GM12892 (cell line): Measurements from ENCODE around the gene PDE3A.

Experiments
- POLR2A ChIP-seq: IDR thresholded peaks from 2 replicates; pipeline ENCODE4 v1.6.1; 2011; ENCODE audit warnings: low read depth, low read length, control low read depth
- POLR2AphosphoS5 ChIP-seq: IDR thresholded peaks from 2 replicates; pipeline ENCODE4 v1.6.1; 2011; ENCODE audit warnings: low read depth, low read length, control low read depth

DNA sequence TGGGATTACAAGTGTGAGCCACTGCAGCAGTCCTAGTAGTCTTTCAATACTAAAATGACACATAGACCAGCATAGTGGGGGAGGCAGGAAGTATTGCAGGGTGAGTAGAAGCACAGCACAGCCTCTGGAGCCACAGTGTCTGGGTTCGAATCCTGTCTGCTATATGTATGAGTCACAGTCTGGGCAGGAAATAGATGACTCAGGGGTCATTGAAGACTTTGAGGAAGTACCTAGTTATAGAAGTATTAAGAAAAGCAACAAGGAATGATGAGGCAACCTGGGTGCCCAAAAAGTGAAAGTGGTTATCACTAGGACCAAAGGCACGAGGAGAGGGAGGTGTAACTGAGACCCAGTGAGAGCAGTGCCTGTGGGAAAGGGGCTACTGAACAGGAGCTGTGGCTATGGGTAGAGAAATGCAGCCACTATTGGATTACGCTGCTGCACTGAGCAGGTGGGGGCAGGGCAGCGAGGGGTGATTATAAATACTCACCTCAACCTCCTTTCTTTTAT lies 124.0 kb downstream of the PDE3A start:
- TF ChIP-seq POLR2AphosphoS5 (no peak), POLR2A (no peak)
